Esophagus muscularis mucosa (tissue), 3 donors: ENCODE results near the gene RETSAT.

Experiments
- CTCF ChIP-seq, 3 experiments: fragments of 200-600 bp in 2 of 3; fragments of 450-650 bp in 1 of 3; sonication (generic) in 2 of 3; IDR thresholded peaks; one replicate each; pipeline ENCODE4 v1.5.1; 2017 to 2019; ENCODE audit warnings: antibody characterized with exemption in 3 of 3, mild to moderate bottlenecking in 2 of 3, moderate library complexity in 1 of 3
- POLR2A ChIP-seq: fragments of 450-650 bp; IDR thresholded peaks from one replicate; pipeline ENCODE4 v1.6.1; 2017; ENCODE audit warnings: antibody characterized with exemption, moderate library complexity, mild to moderate bottlenecking, low read depth
- POLR2AphosphoS5 ChIP-seq, 2 donors: sonication (generic); formaldehyde crosslinking; IDR thresholded peaks; one replicate each; pipeline ENCODE4 v1.6.1; 2017; ENCODE audit warnings: antibody characterized with exemption in 2 of 2

- no peak for TF ChIP-seq CTCF (IDR thresholded peaks at IDR 0.05)
- no peak for TF ChIP-seq POLR2A
- no peak for TF ChIP-seq POLR2AphosphoS5 (IDR thresholded peaks at IDR 0.05)
These were observed 46.1 kb downstream of the RETSAT start for GRCh38 chr2:85308201-85308600.
